Skeletal muscle cell (primary cell): Measurements from ENCODE around the gene MEGF6.

Experiments
- DNase-seq: peaks from one replicate; pipeline ENCODE4 v3.0.0-alpha.2; 2010; ENCODE audit warnings: low read depth
- H3K4me3 ChIP-seq: 2 replicates; pipeline ENCODE4 v1.5.1; 2011; ENCODE audit warnings: low read depth, mild to moderate bottlenecking, control low read depth, low read length, moderate library complexity

MEGF6 gene

DNA sequence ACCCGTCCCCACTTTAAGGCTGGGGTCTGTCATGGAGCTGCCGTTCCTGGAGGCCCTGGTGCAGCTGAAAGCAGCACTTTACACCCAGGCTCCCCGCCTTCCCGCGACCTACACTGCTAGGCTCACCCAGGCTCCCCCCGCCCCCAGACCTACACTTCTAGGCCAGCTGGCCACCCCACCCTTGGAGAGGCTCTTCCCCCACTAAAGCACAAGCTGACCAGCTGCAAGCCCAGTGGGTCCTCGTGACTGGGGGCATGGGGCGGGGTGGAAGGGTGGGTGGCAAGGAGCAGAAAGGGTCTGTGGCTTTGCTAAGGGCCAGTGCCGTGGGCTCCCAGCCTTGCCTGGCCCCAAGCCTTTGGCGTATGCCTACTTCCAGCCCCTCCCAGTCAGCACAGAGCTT is 166.6 kb downstream of the MEGF6 start:
- no peak overlapping the region for H3K4me3 ChIP-seq
- DNase-seq: no peak

DNA sequence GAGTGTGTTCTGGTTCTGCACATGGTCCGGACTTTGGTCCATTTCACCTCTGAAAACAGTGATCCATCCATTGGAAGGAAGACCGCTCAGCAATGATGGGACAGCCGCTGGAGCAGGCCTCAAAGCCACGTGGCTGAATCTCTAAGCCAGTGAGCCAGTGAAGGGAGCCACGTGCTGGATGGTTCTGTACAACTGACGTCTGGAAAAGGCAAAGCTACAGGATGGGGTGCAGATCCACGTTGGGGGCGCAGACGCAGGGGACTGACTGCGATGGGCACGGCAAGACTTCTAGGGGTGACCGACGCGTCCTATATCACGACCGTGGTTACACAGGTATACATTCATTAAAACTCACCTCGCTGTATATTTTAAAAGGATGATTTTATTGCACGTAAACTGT is 167.0 kb downstream of the MEGF6 start:
- no peak overlapping the region for H3K4me3 ChIP-seq
- DNase-seq: no peak

DNA sequence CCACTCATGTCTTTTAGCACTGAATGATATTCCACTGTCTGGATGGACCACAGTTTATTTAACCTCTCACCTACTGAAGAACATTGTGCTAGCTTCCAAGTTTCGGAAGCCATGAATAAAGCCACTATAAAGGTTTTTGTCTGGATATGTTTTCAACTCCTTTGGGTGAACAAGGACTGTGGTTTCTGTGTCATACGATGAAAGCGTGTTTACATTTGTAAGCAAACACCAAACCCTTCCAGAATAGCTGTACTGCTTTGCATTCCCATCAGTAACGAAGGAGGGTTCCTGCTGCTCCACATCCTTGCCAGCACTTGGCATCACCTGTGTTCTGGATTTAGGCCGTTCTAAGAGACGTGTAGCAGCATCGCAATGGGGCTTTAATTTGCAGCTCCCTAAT is 167.5 kb downstream of the MEGF6 start:
- DNase-seq: no peak
- H3K4me3 ChIP-seq: no peak overlapping the region

- no peak overlapping the region for H3K4me3 ChIP-seq
- no peak for DNase-seq
Observed at GRCh38 chr1:3442901-3443300, 168.4 kb downstream of the MEGF6 start.

- DNase-seq: no peak
Observed at GRCh38 chr1:3442331-3442730, 169.0 kb downstream of the MEGF6 start.

GRCh38 chr1:3441880-3442279 is 169.4 kb downstream of the MEGF6 start:
- DNase-seq: no peak
- no peak overlapping the region for H3K4me3 ChIP-seq

More at GRCh38 chr1:3442331-3442730, 169.0 kb downstream of the MEGF6 start:
- no peak overlapping the region for H3K4me3 ChIP-seq

DNA sequence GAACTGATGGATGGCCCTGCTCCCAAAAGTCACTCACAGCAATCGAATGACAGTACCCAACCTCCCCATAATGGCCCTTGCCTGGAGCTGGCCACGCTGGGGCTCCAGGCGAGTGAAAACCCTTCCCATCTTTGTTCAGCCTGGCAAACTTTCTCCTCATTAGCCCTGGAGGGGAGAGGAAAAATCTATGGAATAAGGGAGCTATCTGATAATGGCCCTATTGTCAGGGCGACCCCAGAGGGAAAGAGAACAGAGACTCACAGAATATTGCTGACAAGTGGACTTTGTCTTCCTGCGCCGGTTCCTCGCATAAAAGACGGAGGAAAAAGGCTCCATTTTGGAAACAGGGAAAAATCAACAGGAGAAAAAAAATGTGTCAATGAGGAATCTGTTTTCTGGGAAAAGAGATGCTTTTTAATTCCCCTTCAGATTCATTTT is 169.9 kb downstream of the MEGF6 start:
- no peak overlapping the region for H3K4me3 ChIP-seq
- DNase-seq: no peak

GRCh38 chr1:3440711-3441409 is 170.4 kb downstream of the MEGF6 start:
- no peak overlapping the region for H3K4me3 ChIP-seq
- no peak for DNase-seq

- DNase-seq: no peak
- no peak overlapping the region for H3K4me3 ChIP-seq
Observed at GRCh38 chr1:3440300-3440681, 171.0 kb downstream of the MEGF6 start.
